MG63 (cell line): ENCODE results near the gene YPEL2. TPM values are rescaled to one million over a fixed set of nuclear protein-coding genes. Genes with fewer than 3 reads are reported as not detected.
A peak's percentile ranks its signal among the peaks of the same experiment; 100 is the strongest.

Source experiments
- DNase-seq: peaks from one replicate; pipeline ENCODE4 v3.0.0-alpha.2; 2020
- H3K27me3 ChIP-seq: fragments of 250-450 bp; sonication (Bioruptor Pico); 2 replicates; pipeline ENCODE4 v1.5.1; 2020; ENCODE audit warnings: mild to moderate bottlenecking, moderate library complexity
- H3K36me3 ChIP-seq: fragments of 250-450 bp; sonication (Bioruptor Pico); 2 replicates; pipeline ENCODE4 v1.5.1; 2020; ENCODE audit warnings: mild to moderate bottlenecking, moderate library complexity
- H3K4me3 ChIP-seq: fragments of 250-450 bp; sonication (Bioruptor Pico); 2 replicates; pipeline ENCODE4 v1.5.1; 2020; ENCODE audit warnings: mild to moderate bottlenecking, moderate library complexity
- H3K9me3 ChIP-seq: fragments of 250-450 bp; sonication (Bioruptor Pico); 2 replicates; pipeline ENCODE4 v1.5.1; 2020; ENCODE audit warnings: mild to moderate bottlenecking, moderate library complexity
- total RNA-seq: library from RNA; depleted of rRNA; stranded (reverse); fragments of >200 nt; shearing (Covaris generic); gene quantifications from 2 replicates; pipeline ENCODE4 v1.2.3, GENCODE V29; 2014; ENCODE audit warnings: low replicate concordance

The YPEL2 gene
- total RNA-seq, 1 experiment from 2014 or later: 1.4 TPM

DNA sequence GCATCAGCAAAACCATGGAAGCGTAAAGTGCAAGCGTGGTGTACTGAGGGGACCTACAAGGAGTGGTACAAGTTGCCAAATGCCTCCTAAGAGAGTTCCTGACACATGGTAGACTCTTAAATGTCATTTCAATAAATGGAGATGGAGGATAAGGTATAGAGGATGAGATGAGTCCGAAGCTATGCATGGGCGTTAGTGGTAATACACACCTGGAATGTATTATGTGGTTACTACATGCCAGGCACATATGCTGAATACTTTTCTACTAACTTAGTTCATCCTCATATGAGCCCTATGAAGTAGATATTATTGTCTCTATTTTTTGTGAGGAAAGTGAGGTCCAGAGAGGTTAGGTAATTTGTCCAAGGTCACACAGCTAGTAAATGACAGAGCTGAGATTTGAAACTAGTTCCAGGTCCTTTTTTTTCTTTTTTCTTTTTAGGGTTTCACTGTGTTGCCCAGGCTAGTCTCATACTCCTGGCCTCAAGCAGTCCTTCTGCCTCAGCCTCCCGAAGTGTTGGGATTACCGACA lies 15.5 kb downstream of the YPEL2 start:
- Histone ChIP-seq H3K9me3 (no peaks in the 10 kb centered on the region), H3K27me3 (no peaks in the 10 kb centered on the region), H3K4me3 (no peak overlapping the region), H3K36me3 (no peaks in the 10 kb centered on the region)
- DNase-seq: no peak

DNA sequence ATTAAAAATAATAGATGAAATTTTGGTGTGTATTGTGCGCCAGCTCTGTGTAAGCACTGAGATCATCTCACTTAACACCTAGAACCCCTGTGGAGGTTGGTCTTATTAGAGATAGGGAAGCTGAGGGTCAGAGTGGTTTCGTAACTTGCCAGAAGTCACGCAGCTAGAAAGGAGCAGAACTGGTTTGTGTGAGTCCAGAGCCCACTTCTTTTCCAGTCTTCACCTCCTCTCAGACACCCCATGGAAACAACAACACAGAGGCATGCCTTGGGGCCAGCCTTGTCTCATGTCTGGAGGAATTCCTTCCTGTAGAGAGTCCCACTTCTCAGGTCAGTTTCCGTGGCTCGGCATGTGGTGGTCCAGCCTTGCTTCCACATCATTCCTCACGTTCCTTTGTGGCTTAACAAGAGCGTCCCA lies 16.5 kb downstream of the YPEL2 start:
- Histone ChIP-seq H3K9me3 (no peaks in the 10 kb centered on the region), H3K4me3 (no peak overlapping the region), H3K36me3 (no peaks in the 10 kb centered on the region), H3K27me3 (no peaks in the 10 kb centered on the region)
- DNase-seq: no peak

DNA sequence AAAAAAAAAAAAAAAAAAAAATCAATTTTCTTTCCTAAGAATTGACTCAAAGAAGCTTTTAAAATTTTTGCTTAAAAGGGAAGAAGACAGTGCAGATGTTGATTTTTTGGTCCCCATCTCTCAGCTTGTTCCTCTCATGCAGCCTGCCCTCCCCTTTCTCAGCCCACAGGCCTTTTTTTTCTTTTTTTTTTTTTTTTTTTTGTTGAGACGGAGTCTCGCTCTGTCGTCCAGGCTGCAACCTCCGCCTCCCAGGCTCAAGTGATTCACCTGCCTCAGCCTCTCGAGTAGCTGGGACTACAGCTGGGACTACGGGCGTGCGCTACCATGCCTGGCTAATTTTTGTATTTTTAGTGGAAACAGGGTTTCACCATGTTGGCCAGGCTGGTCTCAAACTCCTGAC lies 17.7 kb downstream of the YPEL2 start:
- Histone ChIP-seq H3K27me3 (no peaks in the 10 kb centered on the region), H3K4me3 (no peak overlapping the region), H3K36me3 (no peaks in the 10 kb centered on the region), H3K9me3 (no peaks in the 10 kb centered on the region)
- no peak for DNase-seq

DNA sequence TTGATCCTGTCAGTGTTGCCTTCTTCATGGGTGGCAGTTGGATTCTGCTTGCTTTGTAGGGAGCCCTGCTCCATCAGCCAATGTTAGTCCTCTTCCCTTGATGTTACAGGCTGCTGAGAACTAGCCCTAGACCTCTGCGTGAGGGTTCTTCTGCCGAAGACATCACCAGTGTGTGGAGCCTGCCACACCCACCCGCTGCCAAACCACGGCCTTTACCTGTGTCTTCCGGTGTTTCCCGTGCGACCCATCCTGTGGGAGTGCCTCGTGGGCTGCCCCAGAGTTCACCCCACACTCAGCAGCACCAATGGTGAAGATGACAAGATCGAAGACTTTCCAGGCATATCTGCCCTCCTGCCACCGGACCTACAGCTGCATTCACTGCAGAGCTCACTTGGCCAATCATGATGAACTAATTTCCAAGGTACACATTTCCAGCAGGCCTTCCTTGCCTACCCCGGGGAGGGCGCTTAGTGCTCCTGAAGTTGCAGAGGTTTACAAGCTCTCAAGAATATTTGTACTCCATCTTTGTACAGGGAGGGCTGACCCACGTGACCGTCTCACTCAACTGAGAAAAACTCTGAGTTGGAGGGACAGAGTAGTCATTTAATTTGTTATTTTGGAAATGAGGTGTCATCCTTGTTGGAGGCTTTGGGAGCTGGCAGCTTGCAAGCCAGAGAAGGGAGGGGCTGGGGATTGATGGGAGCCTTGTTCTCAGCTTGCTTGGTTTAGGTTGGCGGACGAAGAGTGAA lies 21.8 kb downstream of the YPEL2 start:
- H3K36me3 ChIP-seq: no peaks in the 10 kb centered on the region
- no peak for DNase-seq
- no peaks in the 10 kb centered on the region for H3K27me3 ChIP-seq

DNA sequence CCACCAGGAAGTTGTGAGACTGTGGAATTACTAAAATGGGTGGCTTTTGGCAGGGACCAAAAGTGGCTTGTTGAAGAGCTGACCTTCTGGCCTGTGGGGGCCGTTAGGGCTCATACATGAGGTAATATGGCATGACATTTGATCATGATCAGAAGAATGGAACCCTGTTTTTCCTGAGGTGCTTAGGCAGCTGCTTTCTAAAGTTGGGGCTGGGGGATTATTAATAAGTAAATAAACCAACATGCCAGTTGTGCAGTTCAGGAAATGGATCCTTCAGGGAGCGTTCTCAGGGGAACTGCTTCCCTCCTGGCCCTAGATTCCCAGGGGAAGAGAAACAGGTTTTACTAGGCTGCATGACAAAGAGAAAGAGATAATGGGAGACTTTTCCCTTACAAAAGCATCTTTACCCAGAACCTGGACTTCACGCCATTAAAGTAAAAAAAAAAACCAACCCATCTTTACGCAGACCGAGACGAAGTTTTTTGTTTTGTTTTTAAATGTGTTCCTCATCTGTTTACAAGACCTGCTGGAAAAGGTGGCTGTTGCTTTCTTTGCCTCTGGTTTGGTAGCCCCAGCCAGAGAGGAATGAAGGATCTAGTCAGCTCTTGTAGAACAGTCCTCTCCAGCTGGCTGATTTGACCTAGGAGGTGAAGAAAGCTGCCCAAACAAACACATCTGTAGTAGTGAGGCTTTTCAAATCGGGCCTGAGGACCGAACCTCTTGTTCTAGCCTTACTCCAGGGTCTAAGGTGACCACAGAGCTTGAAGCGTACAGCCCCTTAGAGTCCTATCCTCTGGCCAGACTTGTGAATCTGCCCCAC lies 22.7 kb downstream of the YPEL2 start:
- no peak for DNase-seq
- H3K27me3 ChIP-seq: no peaks in the 10 kb centered on the region
- H3K4me3 ChIP-seq: no peak overlapping the region
- H3K9me3 ChIP-seq: peaks cover 5% of the 10 kb centered on the region; the same call in 1 of the 2 replicates
- H3K36me3 ChIP-seq: no peaks in the 10 kb centered on the region

More for the DNA sequence above, 21.8 kb downstream of the YPEL2 start:
- peaks cover 5% of the 10 kb centered on the region; the same call in 1 of the 2 replicates for H3K9me3 ChIP-seq
- no peak overlapping the region for H3K4me3 ChIP-seq

DNA sequence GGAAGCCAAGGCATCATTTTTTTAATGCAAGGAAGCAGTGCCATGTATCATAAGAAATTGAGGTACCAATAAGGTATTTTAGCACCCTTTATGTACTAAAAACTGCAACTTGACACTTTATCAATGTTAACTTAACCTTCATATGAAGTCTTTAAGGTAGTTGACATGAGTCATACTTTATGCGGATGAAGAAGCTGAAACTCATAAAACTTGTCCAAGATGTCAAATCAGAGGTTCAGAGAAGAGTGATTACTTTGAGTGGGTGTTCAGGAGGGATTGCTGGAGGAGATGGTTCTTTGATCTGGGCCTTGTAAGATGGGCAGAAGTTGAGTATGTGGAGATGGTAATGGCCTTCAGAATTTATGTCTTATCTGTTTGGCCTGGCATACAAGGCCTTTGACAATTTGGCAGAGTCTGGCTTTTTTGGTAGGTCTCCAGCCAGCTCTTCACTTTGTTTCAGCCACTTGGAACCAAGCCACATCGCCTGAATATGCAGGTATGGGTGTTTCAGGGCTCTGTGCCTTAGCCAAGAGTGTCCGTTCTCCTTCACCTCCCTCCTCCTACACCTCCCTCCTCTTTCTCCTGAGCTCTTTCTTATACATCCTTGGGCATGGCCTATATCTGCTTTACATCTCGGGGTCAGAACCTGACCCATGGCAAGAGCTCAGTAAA lies 23.7 kb downstream of the YPEL2 start:
- DNase-seq: no peak
- no peaks in the 10 kb centered on the region for H3K36me3 ChIP-seq

DNA sequence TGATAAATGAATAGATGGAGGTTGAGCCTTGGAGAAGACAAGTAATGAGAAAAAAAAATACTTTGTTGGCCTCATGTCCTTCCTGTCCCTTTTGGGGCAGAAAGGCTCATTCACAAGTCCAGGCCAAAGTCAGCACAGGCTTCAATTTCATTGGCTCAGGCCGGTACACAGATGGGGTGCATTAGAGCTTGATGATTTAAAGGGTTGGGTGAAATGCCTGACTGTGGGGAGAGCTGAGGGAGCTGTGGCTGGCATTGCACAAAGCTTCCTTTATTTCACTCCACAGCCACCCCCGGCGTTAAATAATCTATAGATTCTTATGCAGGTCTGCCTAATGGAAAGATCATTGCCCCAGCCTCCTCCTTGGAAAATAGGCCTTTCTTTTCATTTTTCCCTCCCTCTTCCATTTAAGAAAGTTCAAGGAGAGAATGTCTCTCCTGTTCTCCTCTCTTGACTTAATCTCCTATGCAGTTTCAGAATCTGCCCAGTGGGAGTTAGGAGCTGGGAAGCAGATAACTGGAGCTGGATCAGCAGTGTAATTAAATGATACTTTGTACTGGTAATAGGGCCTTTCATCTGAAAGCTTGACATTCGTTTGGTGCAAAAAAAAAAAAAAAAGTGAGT lies 24.4 kb downstream of the YPEL2 start:
- no peak for DNase-seq

More for the DNA sequence above, 23.7 kb downstream of the YPEL2 start:
- peaks cover 5% of the 10 kb centered on the region; the same call in 1 of the 2 replicates for H3K9me3 ChIP-seq
- H3K4me3 ChIP-seq: no peak overlapping the region
- no peaks in the 10 kb centered on the region for H3K27me3 ChIP-seq

DNA sequence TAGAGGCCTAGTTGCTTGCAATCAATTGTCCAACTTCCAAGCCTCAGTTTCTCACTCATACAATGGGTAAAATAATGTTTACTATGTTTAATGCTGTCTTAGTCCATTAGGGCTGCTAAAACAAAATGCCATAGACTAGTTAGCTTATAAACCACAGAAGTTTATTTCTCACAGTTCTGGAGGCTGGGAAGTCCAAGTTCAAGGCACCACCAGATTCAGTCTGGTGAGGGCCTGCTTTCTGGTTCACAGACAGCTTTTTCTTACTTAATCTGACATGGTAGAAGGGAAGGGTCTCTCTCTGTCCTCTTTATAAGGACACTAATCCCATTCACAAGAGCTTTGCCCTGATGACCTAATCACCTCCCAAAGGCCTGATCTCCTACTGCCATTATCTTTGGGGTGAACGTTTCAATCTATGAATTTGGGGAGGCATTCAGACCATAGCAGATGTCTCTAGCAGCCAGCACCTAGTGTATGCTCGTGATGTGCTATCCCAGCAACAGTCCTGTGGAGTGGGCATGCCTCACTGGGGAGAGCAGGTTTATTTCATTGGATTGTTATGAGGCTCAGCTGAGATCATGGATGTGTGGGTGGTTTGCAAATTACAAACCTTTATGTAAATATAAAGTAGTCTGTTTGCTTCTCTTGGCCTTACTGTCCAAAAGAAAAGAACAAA lies 25.2 kb downstream of the YPEL2 start:
- Histone ChIP-seq H3K36me3 (no peaks in the 10 kb centered on the region), H3K9me3 (peaks cover 5% of the 10 kb centered on the region; the same call in 1 of the 2 replicates), H3K4me3 (no peak overlapping the region), H3K27me3 (no peaks in the 10 kb centered on the region)
- peak; percentile 13 for DNase-seq

More for the DNA sequence above, 24.4 kb downstream of the YPEL2 start:
- H3K9me3 ChIP-seq: peaks cover 5% of the 10 kb centered on the region; the same call in 1 of the 2 replicates
- no peaks in the 10 kb centered on the region for H3K36me3 ChIP-seq
- no peak overlapping the region for H3K4me3 ChIP-seq
- no peaks in the 10 kb centered on the region for H3K27me3 ChIP-seq

DNA sequence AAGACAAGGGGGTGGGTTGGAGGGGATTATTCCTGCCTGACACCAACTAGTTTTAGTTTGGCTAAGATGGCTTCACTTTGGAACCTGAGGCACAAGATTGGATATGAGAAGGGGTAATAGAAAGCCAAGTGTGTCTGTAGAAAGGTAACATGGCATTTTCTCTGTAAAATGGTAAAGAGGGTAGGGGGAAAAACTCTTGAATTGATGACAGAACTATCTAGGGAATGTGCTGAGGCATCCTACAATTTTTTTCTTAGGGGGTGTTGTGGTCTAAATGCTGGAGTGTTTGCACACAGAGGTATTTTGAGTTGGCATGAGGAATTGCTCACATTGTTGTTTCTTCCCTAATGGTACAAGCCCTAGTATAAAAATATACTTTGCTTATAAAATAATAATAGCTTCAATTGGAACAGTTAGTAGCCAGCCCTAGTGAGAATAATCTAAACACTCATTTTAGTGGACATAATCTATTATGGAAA lies 25.8 kb downstream of the YPEL2 start:
- H3K9me3 ChIP-seq: peaks cover 5% of the 10 kb centered on the region; the same call in 1 of the 2 replicates
- no peak for DNase-seq
- H3K27me3 ChIP-seq: no peaks in the 10 kb centered on the region
- no peaks in the 10 kb centered on the region for H3K36me3 ChIP-seq
- H3K4me3 ChIP-seq: no peak overlapping the region

DNA sequence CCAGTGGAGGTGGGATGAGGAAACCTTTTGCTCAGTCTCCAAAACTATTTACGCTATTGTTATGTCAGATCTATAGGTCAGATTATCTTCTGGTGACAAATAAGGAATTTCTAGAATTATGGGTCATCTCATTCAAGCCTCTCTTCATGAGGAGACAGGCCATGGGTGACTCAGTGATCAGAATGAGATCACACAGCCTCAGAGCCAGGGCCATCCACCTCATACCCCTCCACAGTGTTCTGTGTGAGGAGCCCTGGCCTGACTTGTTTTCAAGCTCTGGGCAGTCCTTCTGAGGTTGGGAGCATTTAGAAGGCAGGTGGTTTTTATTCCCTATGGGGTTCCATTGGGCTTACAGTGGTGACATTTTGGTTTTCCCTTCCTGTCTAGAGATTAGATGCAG lies 26.5 kb downstream of the YPEL2 start:
- Histone ChIP-seq H3K27me3 (no peaks in the 10 kb centered on the region), H3K4me3 (no peak overlapping the region), H3K9me3 (peaks cover 5% of the 10 kb centered on the region; the same call in 1 of the 2 replicates), H3K36me3 (no peaks in the 10 kb centered on the region)
- peak; percentile 73 for DNase-seq

DNA sequence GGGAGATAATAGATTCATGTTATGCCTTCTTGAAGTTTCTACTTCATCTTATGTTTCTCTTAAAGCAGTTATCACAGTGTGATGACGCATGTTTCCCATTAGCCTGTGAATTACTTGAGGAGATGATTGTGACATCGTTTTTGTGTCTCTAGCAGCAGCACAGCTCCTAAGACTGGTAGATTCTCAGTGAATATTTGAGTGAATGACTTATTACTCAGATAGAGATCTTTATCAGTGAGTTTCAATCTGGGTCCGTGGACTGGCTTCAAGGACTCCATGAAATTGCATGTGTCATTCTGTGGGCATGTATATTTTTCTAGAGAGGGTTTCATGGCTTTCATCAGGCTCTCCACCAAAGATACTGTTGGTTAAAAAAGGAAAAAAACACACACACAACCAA lies 29.9 kb downstream of the YPEL2 start:
- Histone ChIP-seq H3K36me3 (no peaks in the 10 kb centered on the region), H3K4me3 (no peak overlapping the region)
- DNase-seq: no peak

DNA sequence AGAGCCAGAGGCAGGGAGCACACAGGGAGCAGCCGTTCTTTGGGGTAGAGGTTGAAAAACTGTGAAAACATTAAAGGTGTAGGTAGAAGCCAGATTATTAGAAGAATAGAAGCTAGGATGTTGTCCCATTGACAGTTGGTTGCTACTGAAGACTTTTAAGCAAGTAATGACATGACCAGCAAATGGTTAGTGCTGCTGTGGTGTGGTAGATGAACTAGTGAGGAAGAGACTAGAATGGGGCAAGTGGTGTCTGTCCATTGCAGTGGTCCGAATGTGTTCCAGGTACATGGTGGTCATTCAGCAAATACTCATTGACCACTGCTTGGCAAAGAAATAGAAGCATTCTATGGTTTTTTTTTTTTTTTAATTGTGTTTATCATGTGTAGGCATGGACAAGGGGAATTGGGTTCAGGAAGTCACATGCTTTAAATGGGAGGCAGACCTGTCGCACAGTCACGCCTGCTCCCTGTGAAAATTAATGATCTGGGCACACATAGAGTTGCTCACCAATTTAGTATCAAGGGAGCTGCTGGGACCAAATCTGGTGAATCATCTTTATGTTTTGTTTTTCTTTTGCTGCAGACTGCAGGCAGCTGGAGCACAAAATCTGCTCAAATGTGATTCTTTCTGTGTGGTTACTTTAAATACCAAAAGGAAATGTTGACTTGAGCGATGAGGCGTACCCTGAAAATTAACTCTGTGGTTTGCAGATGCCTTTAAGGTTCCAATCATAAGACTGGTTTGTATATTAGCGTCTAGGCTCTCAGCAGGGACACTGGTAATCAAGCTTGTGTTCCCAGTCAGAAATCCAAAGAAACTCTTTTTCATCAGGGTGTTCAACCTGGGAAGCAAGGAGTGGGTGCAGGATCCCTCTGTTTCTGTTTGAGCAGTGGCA lies 30.7 kb downstream of the YPEL2 start:
- no peak overlapping the region for H3K4me3 ChIP-seq
- peak; percentile 29 for DNase-seq
- H3K27me3 ChIP-seq: no peaks in the 10 kb centered on the region
- no peaks in the 10 kb centered on the region for H3K36me3 ChIP-seq
- H3K9me3 ChIP-seq: no peaks in the 10 kb centered on the region

More for the DNA sequence above, 29.9 kb downstream of the YPEL2 start:
- Histone ChIP-seq H3K27me3 (no peaks in the 10 kb centered on the region), H3K9me3 (peaks cover 5% of the 10 kb centered on the region; the same call in 1 of the 2 replicates)

DNA sequence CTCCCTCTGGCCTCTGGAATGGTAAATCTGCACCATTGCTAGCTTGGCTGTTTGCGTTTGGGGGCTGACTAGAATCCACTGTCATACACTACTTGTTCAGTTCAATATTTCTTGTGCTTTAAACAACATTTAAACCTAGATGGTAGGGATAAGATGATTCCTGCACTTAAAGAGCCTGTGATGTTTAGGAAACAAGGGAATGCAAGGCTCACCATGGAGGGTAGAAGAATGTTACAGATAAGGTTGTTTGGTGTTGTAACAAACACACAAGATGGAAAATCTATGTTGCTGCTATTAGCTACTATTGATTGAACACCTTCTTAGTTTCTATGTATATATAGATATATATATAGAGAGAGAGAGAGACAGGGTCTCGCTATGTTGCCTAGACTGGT lies 31.4 kb downstream of the YPEL2 start:
- no peaks in the 10 kb centered on the region for H3K36me3 ChIP-seq
- no peak overlapping the region for H3K4me3 ChIP-seq
- no peak for DNase-seq
- no peaks in the 10 kb centered on the region for H3K9me3 ChIP-seq
- no peaks in the 10 kb centered on the region for H3K27me3 ChIP-seq

DNA sequence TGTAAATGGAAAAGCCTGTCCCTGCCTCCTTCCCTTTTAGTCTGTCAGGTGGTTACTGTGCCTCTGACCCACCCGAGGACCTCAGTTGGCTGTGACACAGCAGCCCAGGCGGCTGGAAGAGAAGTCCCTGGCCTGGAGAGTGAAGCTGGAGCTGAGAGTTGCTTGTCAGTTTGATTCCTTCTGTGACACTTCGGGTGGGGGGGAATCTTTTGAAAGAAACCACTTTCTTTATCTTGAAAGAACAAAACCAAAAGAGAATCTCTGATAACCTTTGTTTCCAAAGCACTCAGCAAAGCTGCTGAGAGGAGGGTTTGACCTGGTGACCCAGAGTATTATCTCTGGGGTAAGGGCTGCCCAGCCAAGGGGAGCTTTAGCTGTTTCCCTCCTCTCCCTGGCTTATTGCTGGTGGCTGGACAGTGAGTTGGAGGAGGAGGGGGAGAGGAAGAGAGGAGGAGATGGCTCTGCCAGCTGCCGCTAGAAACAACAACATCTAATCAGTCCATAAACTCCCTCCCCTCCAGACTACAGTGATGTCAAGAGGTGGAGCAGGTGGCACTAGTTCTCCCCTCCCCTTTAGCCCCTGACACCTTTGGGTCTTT lies 34.0 kb downstream of the YPEL2 start:
- Histone ChIP-seq H3K4me3 (no peak overlapping the region), H3K36me3 (no peaks in the 10 kb centered on the region), H3K27me3 (no peaks in the 10 kb centered on the region), H3K9me3 (no peaks in the 10 kb centered on the region)
- no peak for DNase-seq
